ENCODE measurements around the gene SPN. TPM values are rescaled to one million over a fixed set of nuclear protein-coding genes. Genes with fewer than 3 reads are reported as not detected.
A peak's percentile ranks its signal among the peaks of the same experiment; 100 is the strongest.
"Not testable (repeated sequence)": the region's sequence is repeated elsewhere in the genome, so short reads cannot be mapped to it uniquely, and the experiment has no call there.

The SPN gene
- polyA plus RNA-seq, 4 donors = 2.2 to 3.4 (median 2.7) TPM

GRCh38 chr16:29645694-29646187 is 17.3 kb upstream of the SPN start:
- no peak for DNase-seq (ENCODE audit: low read depth in 4 of 4, low spot score in 3 of 4)

DNA sequence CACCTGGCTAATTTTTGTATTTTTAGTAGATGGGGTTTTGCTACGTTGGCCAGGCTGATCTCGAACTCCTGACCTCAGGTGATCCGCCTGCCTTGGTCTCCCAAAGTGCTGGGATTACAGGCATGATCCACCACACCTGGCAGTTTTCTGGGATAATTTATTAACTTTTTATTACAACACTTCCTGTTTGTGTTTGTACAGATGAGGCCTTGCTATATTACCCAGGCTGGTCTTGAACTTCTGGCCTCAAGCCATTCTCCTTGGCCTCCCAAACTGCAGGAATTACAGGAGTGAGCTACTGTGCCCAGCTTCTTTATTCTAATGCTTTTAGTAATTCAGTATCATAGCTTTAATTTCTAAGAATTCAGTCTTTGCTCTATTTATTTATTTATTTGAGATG is 16.1 kb upstream of the SPN start:
- DNase-seq (ENCODE audit: low read depth in 4 of 4, low spot score in 3 of 4) = no peak

DNA sequence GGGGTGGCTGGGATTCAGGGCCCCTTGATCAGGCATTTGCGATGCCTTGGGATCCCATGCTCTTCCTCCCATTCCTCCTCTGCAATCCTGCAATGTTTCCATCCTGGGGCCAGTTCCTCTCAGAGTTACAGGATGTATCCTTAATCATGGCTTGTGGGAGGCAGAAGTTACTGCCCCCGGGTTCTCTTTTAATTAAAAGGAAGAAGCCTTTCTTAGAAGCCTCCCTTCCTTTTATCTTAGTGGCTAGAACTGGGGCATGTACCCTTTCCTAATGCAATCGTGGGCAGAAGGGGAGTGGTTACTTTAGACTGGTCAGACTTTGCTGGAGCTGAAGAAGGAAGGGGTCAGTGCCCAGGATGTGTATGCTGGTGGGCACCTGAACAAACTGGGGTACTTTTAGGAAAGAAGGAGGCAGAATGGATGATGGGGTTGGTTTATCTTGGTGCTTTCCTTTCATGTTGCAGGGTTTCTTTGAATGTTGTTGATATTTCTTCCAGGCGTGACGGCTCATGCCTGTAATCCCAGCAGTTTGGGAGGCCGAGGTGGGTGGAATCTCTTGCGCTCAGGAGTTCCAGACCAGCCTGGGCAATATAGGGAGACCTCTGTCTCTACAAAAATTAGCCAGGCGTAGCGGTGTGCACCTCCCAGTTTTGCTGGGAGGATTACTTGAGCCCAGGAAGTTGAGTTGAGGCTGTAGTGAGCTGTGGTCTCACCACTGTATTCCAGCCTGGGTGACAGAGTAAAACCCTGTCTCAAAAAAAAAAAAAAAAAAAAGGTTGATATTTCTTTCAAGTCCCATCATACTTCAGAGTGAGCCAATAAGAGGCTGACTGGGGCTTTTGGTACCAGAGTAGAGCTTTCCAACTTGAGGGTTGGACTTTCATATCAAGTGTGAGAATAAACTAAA is 13.2 kb upstream of the SPN start:
- no peak for DNase-seq (ENCODE audit: low read depth in 4 of 4, low spot score in 3 of 4)

DNA sequence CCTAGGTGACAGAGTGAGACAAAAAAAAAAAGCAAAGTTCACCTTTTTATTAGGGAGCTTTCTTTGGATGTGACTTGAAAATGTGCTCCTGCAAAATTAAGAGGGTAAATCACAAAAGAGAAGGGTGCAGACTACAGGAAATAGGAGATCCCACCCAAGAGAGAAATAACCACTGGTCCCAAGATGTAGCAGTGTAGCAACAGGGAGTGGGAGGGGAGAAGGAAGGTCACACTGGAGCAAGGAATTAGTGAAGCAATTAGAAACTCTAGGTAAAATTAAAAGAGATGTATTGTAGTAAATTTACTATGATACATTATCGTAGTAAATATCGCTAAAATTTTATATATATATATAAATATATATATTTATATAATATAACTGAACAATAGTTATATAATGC is 12.3 kb upstream of the SPN start:
- no peak for DNase-seq (ENCODE audit: low read depth in 4 of 4, low spot score in 3 of 4)

- no peak for DNase-seq (ENCODE audit: low read depth in 4 of 4, low spot score in 3 of 4)
Measured at GRCh38 chr16:29651774-29652349, 11.2 kb upstream of the SPN start.

GRCh38 chr16:29653471-29653870 is 9.6 kb upstream of the SPN start:
- DNase-seq (ENCODE audit: low read depth in 4 of 4, low spot score in 3 of 4) = no peak

DNA sequence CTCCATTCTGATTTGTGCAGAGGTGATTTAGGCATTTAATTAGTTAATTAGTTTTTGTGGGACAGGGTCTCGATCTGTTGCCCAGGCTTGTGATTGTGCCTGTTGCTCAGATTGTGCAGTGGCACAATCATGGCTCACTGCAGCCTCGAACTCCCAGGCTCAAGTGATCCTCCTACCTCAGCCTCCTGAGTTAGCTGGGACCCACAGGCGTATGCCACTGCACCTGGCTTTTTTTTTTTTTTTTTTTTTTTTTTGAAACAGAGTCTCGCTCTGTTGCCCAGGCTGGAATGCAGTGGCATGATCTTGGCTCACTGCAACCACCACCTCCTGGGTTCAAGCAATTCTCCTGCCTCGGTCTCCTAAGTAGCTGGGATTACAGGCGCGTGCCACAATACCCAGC is 9.2 kb upstream of the SPN start:
- DNase-seq (ENCODE audit: low read depth in 4 of 4, low spot score in 3 of 4) = not testable (repeated sequence)

GRCh38 chr16:29656688-29657523 is 6.1 kb upstream of the SPN start:
- no peak for DNase-seq (ENCODE audit: low read depth in 4 of 4, low spot score in 3 of 4)

GRCh38 chr16:29658705-29659104 is 4.3 kb upstream of the SPN start:
- no peak for DNase-seq (ENCODE audit: low read depth in 4 of 4, low spot score in 3 of 4)

- no peak for DNase-seq (ENCODE audit: low read depth in 4 of 4, low spot score in 3 of 4)
Measured at GRCh38 chr16:29662000-29662728, 883 bp upstream of the SPN start.

- DNase-seq (ENCODE audit: low read depth in 4 of 4, low spot score in 3 of 4) = no peak
Measured at GRCh38 chr16:29662729-29663015, 375 bp upstream of the SPN start.

- no peak for DNase-seq (ENCODE audit: low read depth in 4 of 4, low spot score in 3 of 4)
Measured at GRCh38 chr16:29663807-29664090, 702 bp downstream of the SPN start.

DNA sequence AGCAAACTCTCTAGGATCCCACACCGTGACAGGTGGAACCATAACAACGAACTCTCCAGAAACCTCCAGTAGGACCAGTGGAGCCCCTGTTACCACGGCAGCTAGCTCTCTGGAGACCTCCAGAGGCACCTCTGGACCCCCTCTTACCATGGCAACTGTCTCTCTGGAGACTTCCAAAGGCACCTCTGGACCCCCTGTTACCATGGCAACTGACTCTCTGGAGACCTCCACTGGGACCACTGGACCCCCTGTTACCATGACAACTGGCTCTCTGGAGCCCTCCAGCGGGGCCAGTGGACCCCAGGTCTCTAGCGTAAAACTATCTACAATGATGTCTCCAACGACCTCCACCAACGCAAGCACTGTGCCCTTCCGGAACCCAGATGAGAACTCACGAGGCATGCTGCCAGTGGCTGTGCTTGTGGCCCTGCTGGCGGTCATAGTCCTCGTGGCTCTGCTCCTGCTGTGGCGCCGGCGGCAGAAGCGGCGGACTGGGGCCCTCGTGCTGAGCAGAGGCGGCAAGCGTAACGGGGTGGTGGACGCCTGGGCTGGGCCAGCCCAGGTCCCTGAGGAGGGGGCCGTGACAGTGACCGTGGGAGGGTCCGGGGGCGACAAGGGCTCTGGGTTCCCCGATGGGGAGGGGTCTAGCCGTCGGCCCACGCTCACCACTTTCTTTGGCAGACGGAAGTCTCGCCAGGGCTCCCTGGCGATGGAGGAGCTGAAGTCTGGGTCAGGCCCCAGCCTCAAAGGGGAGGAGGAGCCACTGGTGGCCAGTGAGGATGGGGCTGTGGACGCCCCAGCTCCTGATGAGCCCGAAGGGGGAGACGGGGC is 1.3 kb downstream of the SPN start:
- DNase-seq (ENCODE audit: low read depth in 4 of 4, low spot score in 3 of 4) = no peak

DNA sequence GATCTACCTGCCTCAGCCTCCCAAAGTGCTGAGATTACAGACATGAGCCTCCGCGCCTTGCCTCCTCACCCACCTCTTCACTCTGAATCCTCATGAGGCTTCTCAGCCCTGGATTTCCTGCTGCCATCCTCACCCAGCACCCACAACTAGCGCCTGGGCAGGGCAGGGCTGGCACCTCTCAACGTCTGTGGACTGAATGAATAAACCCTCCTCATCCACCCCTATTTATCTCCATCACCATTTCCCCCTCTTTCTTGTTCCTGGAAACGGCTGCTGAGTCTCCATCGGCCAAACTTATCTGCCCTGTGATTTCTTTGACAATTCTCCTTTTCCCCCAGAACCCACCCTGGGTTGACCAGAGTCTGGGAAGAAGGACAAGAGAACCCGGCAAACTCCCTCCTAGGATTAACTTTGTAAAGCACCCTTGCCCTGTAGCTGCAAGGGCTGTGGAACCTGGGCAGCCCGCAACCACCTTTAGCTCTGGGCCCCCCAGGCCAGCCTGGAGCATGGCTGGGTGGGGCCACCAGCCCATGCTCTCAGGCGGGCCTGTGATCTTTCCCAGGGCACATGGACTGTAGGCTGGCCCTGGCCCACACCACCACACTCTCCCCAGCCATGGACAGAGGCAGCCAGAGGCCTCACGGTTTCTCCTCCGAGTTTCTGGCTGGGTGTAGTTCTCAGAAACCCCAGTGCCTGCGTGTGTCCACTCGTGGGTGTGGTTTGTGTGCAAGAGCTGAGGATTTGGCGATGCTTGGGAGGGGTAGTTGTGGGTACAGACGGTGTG is 2.4 kb downstream of the SPN start:
- no peak for DNase-seq (ENCODE audit: low read depth in 4 of 4, low spot score in 3 of 4)

DNA sequence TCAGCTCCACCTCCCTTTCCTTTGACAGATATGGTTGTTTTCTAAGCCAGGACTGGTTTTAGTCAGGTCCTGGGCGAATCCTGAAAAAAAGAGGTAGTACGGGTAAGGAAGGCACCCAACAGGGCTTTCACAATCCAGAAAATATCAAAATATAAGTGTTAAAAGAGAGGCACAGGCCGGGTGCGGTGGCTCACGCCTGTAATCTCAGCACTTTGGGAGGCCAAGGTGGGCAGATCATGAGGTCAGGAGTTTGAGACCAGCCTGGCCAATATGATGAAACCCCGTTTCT is 4.2 kb downstream of the SPN start:
- DNase-seq (ENCODE audit: low read depth in 4 of 4, low spot score in 3 of 4) = not testable (repeated sequence)

DNA sequence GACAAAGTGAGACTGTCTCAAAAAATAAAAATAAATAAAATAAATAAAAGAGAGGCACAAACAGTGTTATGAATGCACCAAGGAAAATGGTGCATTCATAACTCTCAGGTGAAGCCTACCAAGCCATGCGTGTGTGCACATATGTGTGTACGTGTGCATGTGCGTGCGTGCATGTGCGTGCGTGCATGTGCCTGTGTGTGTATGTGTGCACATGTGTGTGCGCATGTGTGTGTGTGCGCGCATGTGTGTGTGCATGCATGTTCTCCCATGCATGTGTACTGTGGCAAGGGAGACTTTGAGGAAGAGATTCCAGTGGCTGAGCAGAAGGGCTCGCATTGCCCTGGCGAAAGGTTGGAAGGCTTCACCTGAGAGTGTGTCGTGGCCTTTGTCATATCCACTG is 4.7 kb downstream of the SPN start:
- no peak for DNase-seq (ENCODE audit: low read depth in 4 of 4, low spot score in 3 of 4)

GRCh38 chr16:29668267-29668666 is 5.2 kb downstream of the SPN start:
- no peak for DNase-seq (ENCODE audit: low read depth in 4 of 4, low spot score in 3 of 4)

GRCh38 chr16:29673501-29673900 is 10.5 kb downstream of the SPN start:
- DNase-seq (ENCODE audit: low read depth in 4 of 4, low spot score in 3 of 4) = no peak

DNA sequence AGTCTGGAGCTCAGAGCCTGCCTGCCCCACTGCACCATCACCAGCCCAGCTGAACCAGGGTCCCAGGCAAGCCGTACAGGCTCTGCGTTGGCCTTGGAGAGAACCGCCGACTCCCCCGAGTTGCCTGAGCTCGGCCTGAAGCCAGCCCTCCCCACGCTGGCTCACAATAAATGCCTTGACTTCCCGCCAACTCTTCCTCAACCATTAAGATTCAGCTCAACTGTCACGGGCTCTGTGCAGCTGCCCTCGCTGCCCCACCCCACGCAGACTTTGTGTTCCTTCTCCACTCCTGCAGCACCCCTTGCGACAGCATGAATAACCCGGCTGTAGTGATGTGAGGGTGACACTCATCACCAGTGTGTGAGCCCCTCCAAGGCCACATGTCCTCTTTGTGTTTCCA is 11.1 kb downstream of the SPN start:
- DNase-seq (ENCODE audit: low read depth in 4 of 4, low spot score in 3 of 4) = peak in 1 of 4 donors; percentile 40
